Measurements from ENCODE around the gene PLEKHN1. TPM values are rescaled to one million over a fixed set of nuclear protein-coding genes. Genes with fewer than 3 reads are reported as not detected.

Gene PLEKHN1
- total and polyA plus RNA-seq, 8 donors: 0.16 to 2.8 (median 0.47) TPM

GRCh38 chr1:973459-974292 is 7.4 kb downstream of the PLEKHN1 start:
- no peak for ATAC-seq
- Histone ChIP-seq H3K36me3 (no peaks in the 10 kb centered on the region), H3K4me1 (no peaks in the 10 kb centered on the region), H3K27me3 (peaks cover 0 to 17% (median 3%) of the 10 kb centered on the region in 4 donors), H3K9me3 (no peaks in the 10 kb centered on the region), H3K4me3 (no peak overlapping the region), H3K27ac (no peak overlapping the region)
- DNase-seq: peak in 1 of 6 donors; percentile 75
- 59 to 76% methylated on average over 27 to 28 of the region's 28 CpGs for WGBS, 2 donors
- intact Hi-C loops (cut with DNase I): loop anchor here in 1 of 3 donors (5.0 kb wide), 1 partner anchor 71 kb away; no protein-coding TSS in a partner anchor
- TF ChIP-seq CTCF (IDR thresholded peaks at IDR 0.05): no peak
- FAIRE-seq: no peak

- TF ChIP-seq CTCF (IDR thresholded peaks at IDR 0.05): no peak
Observed at GRCh38 chr1:974293-974640, 8.0 kb downstream of the PLEKHN1 start.

GRCh38 chr1:974687-975328 is 8.5 kb downstream of the PLEKHN1 start:
- TF ChIP-seq CTCF (IDR thresholded peaks at IDR 0.05): no peak
- Histone ChIP-seq H3K27me3 (peaks cover 0 to 17% (median 3%) of the 10 kb centered on the region in 4 donors), H3K36me3 (no peaks in the 10 kb centered on the region), H3K27ac (no peak overlapping the region), H3K4me3 (no peak overlapping the region), H3K9me3 (no peaks in the 10 kb centered on the region), H3K4me1 (no peaks in the 10 kb centered on the region)
- ATAC-seq: no peak
- peak in 1 of 6 donors; percentile 71 for DNase-seq
- no peak for FAIRE-seq
- intact Hi-C loops (cut with DNase I): loop anchor here in 1 of 3 donors (5.0 kb wide), 1 partner anchor 73 kb away; no protein-coding TSS in a partner anchor
- 50 to 56% methylated on average over 17 of the region's 17 CpGs for WGBS, 2 donors

More at GRCh38 chr1:974293-974640, 8.0 kb downstream of the PLEKHN1 start:
- DNase-seq: peak in 1 of 6 donors; percentile 61
- Histone ChIP-seq H3K36me3 (no peaks in the 10 kb centered on the region), H3K4me1 (no peaks in the 10 kb centered on the region), H3K27ac (no peak overlapping the region), H3K27me3 (peaks cover 0 to 17% (median 3%) of the 10 kb centered on the region in 4 donors), H3K9me3 (no peaks in the 10 kb centered on the region), H3K4me3 (no peak overlapping the region)
- ATAC-seq: no peak
- FAIRE-seq: no peak
- intact Hi-C loops (cut with DNase I): loop anchor here in 1 of 3 donors (5.0 kb wide), 1 partner anchor 72 kb away; no protein-coding TSS in a partner anchor
- WGBS, 2 donors: 73 to 75% methylated on average over 10 to 11 of the region's 11 CpGs

- intact Hi-C loops (cut with DNase I): no loop called here
- Histone ChIP-seq H3K27me3 (peaks cover 0 to 15% (median 3%) of the 10 kb centered on the region in 4 donors), H3K4me3 (no peak overlapping the region), H3K27ac (no peak overlapping the region), H3K9me3 (no peaks in the 10 kb centered on the region), H3K36me3 (no peaks in the 10 kb centered on the region), H3K4me1 (no peaks in the 10 kb centered on the region)
- WGBS, 2 donors: 40 to 61% methylated on average over 9 of the region's 9 CpGs
- DNase-seq: peak in 2 of 6 donors; percentile 28 to 73
- no peak for ATAC-seq
- no peak for FAIRE-seq
- TF ChIP-seq CTCF (IDR thresholded peaks at IDR 0.05): no peak
Observed at GRCh38 chr1:975365-975764, 9.1 kb downstream of the PLEKHN1 start.
